ENCODE measurements around the gene FTO.

FTO gene

GRCh38 chr16:54160252-54160860 is 456.4 kb downstream of the FTO start:
- Histone ChIP-seq H3K36me3 (ENCODE audit: control insufficient read depth, insufficient read depth, low read length) (no peaks in the 10 kb centered on the region), H3K27me3 (ENCODE audit: control insufficient read depth, insufficient read depth, low read length) (no peaks in the 10 kb centered on the region), H3K4me1 (no peaks in the 10 kb centered on the region), H2AFZ (no peak overlapping the region), H3K9me3 (ENCODE audit: control insufficient read depth, low read length) (no peaks in the 10 kb centered on the region), H3K27ac (no peak overlapping the region), H3K4me3 (ENCODE audit: low read depth, low read length) (no peak overlapping the region), H3K4me2 (ENCODE audit: low read length) (no peak overlapping the region), H3K79me2 (no peaks in the 10 kb centered on the region), H3K9ac (no peak overlapping the region)
- TF ChIP-seq CTCF (IDR thresholded peaks at IDR 0.05), result no peak

GRCh38 chr16:54160939-54161897 is 457.3 kb downstream of the FTO start:
- H3K79me2 ChIP-seq, result no peaks in the 10 kb centered on the region
- H3K9ac ChIP-seq, result no peak overlapping the region
- H3K4me3 ChIP-seq (ENCODE audit: low read depth, low read length), result no peak overlapping the region
- H3K36me3 ChIP-seq (ENCODE audit: control insufficient read depth, insufficient read depth, low read length), result no peaks in the 10 kb centered on the region
- no peak overlapping the region for H3K4me2 ChIP-seq (ENCODE audit: low read length)
- TF ChIP-seq CTCF (IDR thresholded peaks at IDR 0.05), result no peak
- no peak overlapping the region for H2AFZ ChIP-seq
- no peaks in the 10 kb centered on the region for H3K9me3 ChIP-seq (ENCODE audit: control insufficient read depth, low read length)
- no peaks in the 10 kb centered on the region for H3K4me1 ChIP-seq
- no peaks in the 10 kb centered on the region for H3K27me3 ChIP-seq (ENCODE audit: control insufficient read depth, insufficient read depth, low read length)
- no peak overlapping the region for H3K27ac ChIP-seq

GRCh38 chr16:54163197-54163843 is 459.4 kb downstream of the FTO start:
- no peak overlapping the region for H3K27ac ChIP-seq
- TF ChIP-seq CTCF (IDR thresholded peaks at IDR 0.05), result no peak
- H3K4me3 ChIP-seq (ENCODE audit: low read depth, low read length), result no peak overlapping the region

GRCh38 chr16:54164789-54165173 is 460.8 kb downstream of the FTO start:
- H3K4me1 ChIP-seq, result no peaks in the 10 kb centered on the region
- no peaks in the 10 kb centered on the region for H3K36me3 ChIP-seq (ENCODE audit: control insufficient read depth, insufficient read depth, low read length)
- no peaks in the 10 kb centered on the region for H3K79me2 ChIP-seq
- no peak overlapping the region for H3K27ac ChIP-seq
- H3K9ac ChIP-seq, result no peak overlapping the region
- no peaks in the 10 kb centered on the region for H3K27me3 ChIP-seq (ENCODE audit: control insufficient read depth, insufficient read depth, low read length)
- H2AFZ ChIP-seq, result no peak overlapping the region
- no peak overlapping the region for H3K4me3 ChIP-seq (ENCODE audit: low read depth, low read length)
- no peak overlapping the region for H3K4me2 ChIP-seq (ENCODE audit: low read length)
- no peak for TF ChIP-seq CTCF (IDR thresholded peaks at IDR 0.05)
- H3K9me3 ChIP-seq (ENCODE audit: control insufficient read depth, low read length), result no peaks in the 10 kb centered on the region

More at GRCh38 chr16:54163197-54163843, 459.4 kb downstream of the FTO start:
- H2AFZ ChIP-seq, result no peak overlapping the region
- no peaks in the 10 kb centered on the region for H3K27me3 ChIP-seq (ENCODE audit: control insufficient read depth, insufficient read depth, low read length)
- H3K9me3 ChIP-seq (ENCODE audit: control insufficient read depth, low read length), result no peaks in the 10 kb centered on the region
- no peak overlapping the region for H3K4me2 ChIP-seq (ENCODE audit: low read length)
- H3K9ac ChIP-seq, result no peak overlapping the region
- H3K79me2 ChIP-seq, result no peaks in the 10 kb centered on the region
- H3K4me1 ChIP-seq, result no peaks in the 10 kb centered on the region
- no peaks in the 10 kb centered on the region for H3K36me3 ChIP-seq (ENCODE audit: control insufficient read depth, insufficient read depth, low read length)

Measured in parathyroid adenoma (tissue), 2 donors.